ENCODE results near the gene INAFM2.
A peak's percentile ranks its signal among the peaks of the same experiment; 100 is the strongest.

Gene INAFM2

GRCh38 chr15:40332113-40332781 lies 8.8 kb downstream of the INAFM2 start:
- Histone ChIP-seq H3K9me2 (replicated peaks; ENCODE audit: control insufficient read depth, low read length) (no peaks in the 10 kb centered on the region), H3K4me2 (ENCODE audit: low read length) (no peak overlapping the region), H3K9me3 (ENCODE audit: control insufficient read depth, insufficient read depth, low read length) (no peaks in the 10 kb centered on the region), H3K79me2 (ENCODE audit: control insufficient read depth, low read length) (no peaks in the 10 kb centered on the region), H3K4me3 (ENCODE audit: low read length) (no peak overlapping the region), H3K27ac (ENCODE audit: low read depth, low read length) (no peak overlapping the region), H4K20me1 (ENCODE audit: control insufficient read depth, insufficient read depth, low read depth, low read length) (no peaks in the 10 kb centered on the region), H3K36me3 (ENCODE audit: control insufficient read depth, low read length) (no peaks in the 10 kb centered on the region), H3K27me3 (ENCODE audit: control insufficient read depth, low read length) (no peaks in the 10 kb centered on the region), H3K4me1 (ENCODE audit: control insufficient read depth, low read length) (peaks cover 17% of the 10 kb centered on the region), H3F3A (ENCODE audit: control insufficient read depth, insufficient read depth) (no peaks in the 10 kb centered on the region)
- TF ChIP-seq EZH2phosphoT487 (IDR thresholded peaks at IDR 0.05; ENCODE audit: borderline replicate concordance, low read length) (no peak), CTCF (IDR thresholded peaks at IDR 0.05; ENCODE audit: low read depth, low read length, poor library complexity, severe bottlenecking) (no peak)

GRCh38 chr15:40333922-40334492 lies 10.5 kb downstream of the INAFM2 start:
- H3F3A ChIP-seq (ENCODE audit: control insufficient read depth, insufficient read depth), result no peaks in the 10 kb centered on the region
- H4K20me1 ChIP-seq (ENCODE audit: control insufficient read depth, insufficient read depth, low read depth, low read length), result no peaks in the 10 kb centered on the region
- H3K27ac ChIP-seq (ENCODE audit: low read depth, low read length), result no peak overlapping the region
- H3K27me3 ChIP-seq (ENCODE audit: control insufficient read depth, low read length), result no peaks in the 10 kb centered on the region
- peak overlapping the region; percentile 19 for H3K4me2 ChIP-seq (ENCODE audit: low read length)
- no peak overlapping the region for H3K4me3 ChIP-seq (ENCODE audit: low read length)
- H3K36me3 ChIP-seq (ENCODE audit: control insufficient read depth, low read length), result no peaks in the 10 kb centered on the region
- H3K79me2 ChIP-seq (ENCODE audit: control insufficient read depth, low read length), result no peaks in the 10 kb centered on the region
- H3K9me2 ChIP-seq (replicated peaks; ENCODE audit: control insufficient read depth, low read length), result no peaks in the 10 kb centered on the region
- no peak for TF ChIP-seq EZH2phosphoT487 (IDR thresholded peaks at IDR 0.05; ENCODE audit: borderline replicate concordance, low read length)
- no peak for TF ChIP-seq CTCF (IDR thresholded peaks at IDR 0.05; ENCODE audit: low read depth, low read length, poor library complexity, severe bottlenecking)
- H3K4me1 ChIP-seq (ENCODE audit: control insufficient read depth, low read length), result peaks cover 22% of the 10 kb centered on the region
- no peaks in the 10 kb centered on the region for H3K9me3 ChIP-seq (ENCODE audit: control insufficient read depth, insufficient read depth, low read length)

- Histone ChIP-seq H3K27ac (ENCODE audit: low read depth, low read length) (no peak overlapping the region), H3K9me3 (ENCODE audit: control insufficient read depth, insufficient read depth, low read length) (no peaks in the 10 kb centered on the region), H3F3A (ENCODE audit: control insufficient read depth, insufficient read depth) (no peaks in the 10 kb centered on the region), H4K20me1 (ENCODE audit: control insufficient read depth, insufficient read depth, low read depth, low read length) (no peaks in the 10 kb centered on the region), H3K79me2 (ENCODE audit: control insufficient read depth, low read length) (no peaks in the 10 kb centered on the region), H3K4me1 (ENCODE audit: control insufficient read depth, low read length) (peaks cover 22% of the 10 kb centered on the region), H3K4me3 (ENCODE audit: low read length) (no peak overlapping the region), H3K36me3 (ENCODE audit: control insufficient read depth, low read length) (no peaks in the 10 kb centered on the region), H3K27me3 (ENCODE audit: control insufficient read depth, low read length) (no peaks in the 10 kb centered on the region), H3K4me2 (ENCODE audit: low read length) (peak overlapping the region; percentile 19), H3K9me2 (replicated peaks; ENCODE audit: control insufficient read depth, low read length) (no peaks in the 10 kb centered on the region)
- no peak for TF ChIP-seq CTCF (IDR thresholded peaks at IDR 0.05; ENCODE audit: low read depth, low read length, poor library complexity, severe bottlenecking)
- no peak for TF ChIP-seq EZH2phosphoT487 (IDR thresholded peaks at IDR 0.05; ENCODE audit: borderline replicate concordance, low read length)
These were observed 11.0 kb downstream of the INAFM2 start for GRCh38 chr15:40334541-40334940.
